Measurements from ENCODE around the gene RSU1.

Gene RSU1

GRCh38 chr10:16787361-16787791, 29.8 kb downstream of the RSU1 start:
- DNase-seq (ENCODE audit: low spot score) = no peak
- ChIA-PET POLR2A (ENCODE audit: low non-redundant PET) (no interaction called here), CTCF (no interaction called here)
- no peak overlapping the region for H3K27ac ChIP-seq
- TF ChIP-seq, protein P1, sequence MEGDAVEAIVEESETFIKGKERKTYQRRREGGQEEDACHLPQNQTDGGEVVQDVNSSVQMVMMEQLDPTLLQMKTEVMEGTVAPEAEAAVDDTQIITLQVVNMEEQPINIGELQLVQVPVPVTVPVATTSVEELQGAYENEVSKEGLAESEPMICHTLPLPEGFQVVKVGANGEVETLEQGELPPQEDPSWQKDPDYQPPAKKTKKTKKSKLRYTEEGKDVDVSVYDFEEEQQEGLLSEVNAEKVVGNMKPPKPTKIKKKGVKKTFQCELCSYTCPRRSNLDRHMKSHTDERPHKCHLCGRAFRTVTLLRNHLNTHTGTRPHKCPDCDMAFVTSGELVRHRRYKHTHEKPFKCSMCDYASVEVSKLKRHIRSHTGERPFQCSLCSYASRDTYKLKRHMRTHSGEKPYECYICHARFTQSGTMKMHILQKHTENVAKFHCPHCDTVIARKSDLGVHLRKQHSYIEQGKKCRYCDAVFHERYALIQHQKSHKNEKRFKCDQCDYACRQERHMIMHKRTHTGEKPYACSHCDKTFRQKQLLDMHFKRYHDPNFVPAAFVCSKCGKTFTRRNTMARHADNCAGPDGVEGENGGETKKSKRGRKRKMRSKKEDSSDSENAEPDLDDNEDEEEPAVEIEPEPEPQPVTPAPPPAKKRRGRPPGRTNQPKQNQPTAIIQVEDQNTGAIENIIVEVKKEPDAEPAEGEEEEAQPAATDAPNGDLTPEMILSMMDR (conservative IDR thresholded peaks at IDR 0.05; ENCODE audit: low read depth) = no peak

DNA sequence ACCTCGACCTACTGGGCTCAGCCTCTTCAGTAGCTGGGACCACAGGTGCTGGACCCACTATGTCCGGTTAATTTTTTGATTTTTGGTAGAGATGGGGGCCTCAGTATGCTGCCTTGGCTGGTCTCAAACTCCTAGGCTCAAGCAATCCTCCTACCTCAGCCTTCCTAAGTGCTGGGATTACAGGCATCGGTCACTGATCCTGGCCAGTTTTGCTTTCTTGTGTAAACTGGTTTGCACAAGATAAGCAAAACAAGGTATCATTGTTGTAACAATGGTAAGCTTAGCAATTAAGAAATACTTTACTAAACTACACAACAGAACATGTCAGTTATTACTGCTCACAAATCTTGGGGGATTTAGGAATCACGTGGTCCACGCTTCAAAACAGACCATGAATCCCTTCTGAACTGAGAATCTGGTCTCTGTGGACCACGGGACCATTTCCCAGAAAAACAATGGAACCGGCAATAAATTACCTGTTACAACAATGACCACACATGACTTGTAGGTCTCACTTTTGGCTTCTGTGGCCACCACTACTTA, 36.8 kb downstream of the RSU1 start:
- DNase-seq (ENCODE audit: low spot score) = no peak
- TF ChIP-seq, protein P1 (conservative IDR thresholded peaks at IDR 0.05; ENCODE audit: low read depth) = no peak
- no peak overlapping the region for H3K27ac ChIP-seq
- ChIA-PET CTCF (no interaction called here), POLR2A (ENCODE audit: low non-redundant PET) (no interaction called here)

DNA sequence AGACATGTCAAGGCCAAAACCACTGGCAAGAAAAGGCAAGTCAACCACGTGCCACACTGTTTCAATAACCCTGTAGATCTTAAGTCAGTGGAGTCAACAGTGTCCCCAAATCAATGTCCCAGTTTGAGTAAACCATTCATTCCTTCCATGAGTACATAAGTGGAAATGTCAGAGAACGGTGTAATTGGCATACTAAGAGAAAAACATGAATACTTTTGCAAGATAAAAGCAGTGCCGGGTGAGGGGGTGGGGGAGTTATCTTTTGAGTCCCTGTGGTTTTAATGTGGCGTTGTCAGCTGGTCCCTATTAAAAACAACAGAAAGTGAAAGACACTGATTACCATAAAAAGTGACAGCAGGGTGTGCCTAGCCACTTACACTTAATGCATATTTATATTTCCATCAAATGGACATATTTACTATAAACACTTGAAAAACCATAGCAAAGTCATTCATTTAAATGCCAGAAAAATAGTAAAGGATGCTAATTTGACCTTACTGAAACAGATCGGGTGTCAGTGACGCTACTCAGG, 37.8 kb downstream of the RSU1 start:
- CTCF ChIA-PET = interaction anchor here (1.1 kb wide), 1 partner anchor 11 kb away, joined by 3 read pairs; no protein-coding TSS in a partner anchor
- no peak for DNase-seq (ENCODE audit: low spot score)
- TF ChIP-seq, protein P1 (conservative IDR thresholded peaks at IDR 0.05; ENCODE audit: low read depth) = no peak
- POLR2A ChIA-PET (ENCODE audit: low non-redundant PET) = no interaction called here
- no peak overlapping the region for H3K27ac ChIP-seq

GRCh38 chr10:16777473-16778370, 39.5 kb downstream of the RSU1 start:
- CTCF ChIA-PET = interaction anchor here (0.6 to 1.2 kb wide), 6 partner anchors 12 to 1573 kb away, joined by 3 to 7 read pairs (median 3); no protein-coding TSS in a partner anchor
- peak; percentile 63 for DNase-seq (ENCODE audit: low spot score)
- no peak overlapping the region for H3K27ac ChIP-seq
- POLR2A ChIA-PET (ENCODE audit: low non-redundant PET) = no interaction called here
- TF ChIP-seq, protein P1 (conservative IDR thresholded peaks at IDR 0.05; ENCODE audit: low read depth) = peak; percentile 75

DNA sequence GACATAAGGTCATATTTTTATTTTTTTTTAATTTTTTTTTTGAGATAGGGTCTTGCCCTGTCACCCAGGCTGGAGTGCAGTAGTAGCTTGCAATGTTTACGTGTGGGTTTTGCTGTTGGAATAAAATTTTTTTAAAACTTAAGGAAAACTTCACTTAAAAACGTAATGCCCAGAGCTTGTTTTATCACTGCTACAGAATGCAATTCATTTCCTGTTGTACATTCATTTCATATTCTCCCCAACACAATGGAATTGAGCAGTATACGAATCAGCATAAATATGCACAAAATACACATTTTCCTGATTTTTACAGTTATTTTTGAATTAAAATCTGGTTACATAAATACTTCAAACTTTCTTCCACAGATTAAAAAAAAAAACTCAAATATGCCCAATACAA, 40.3 kb downstream of the RSU1 start:
- POLR2A ChIA-PET (ENCODE audit: low non-redundant PET) = no interaction called here
- CTCF ChIA-PET = interaction anchor here (0.6 kb wide), 1 partner anchor 36 kb away, joined by 4 read pairs; no protein-coding TSS in a partner anchor

GRCh38 chr10:16773334-16773733, 43.9 kb downstream of the RSU1 start:
- TF ChIP-seq, protein P1 (conservative IDR thresholded peaks at IDR 0.05; ENCODE audit: low read depth) = no peak
- no peak overlapping the region for H3K27ac ChIP-seq
- ChIA-PET POLR2A (ENCODE audit: low non-redundant PET) (no interaction called here), CTCF (interaction anchor here (0.6 kb wide), 1 partner anchor 229 kb away, joined by 3 read pairs; no protein-coding TSS in a partner anchor)
- DNase-seq (ENCODE audit: low spot score) = no peak

More for the DNA sequence above, 40.3 kb downstream of the RSU1 start:
- no peak overlapping the region for H3K27ac ChIP-seq
- TF ChIP-seq, protein P1 (conservative IDR thresholded peaks at IDR 0.05; ENCODE audit: low read depth) = no peak
- DNase-seq (ENCODE audit: low spot score) = no peak

All from RWPE1 (cell line).